Duodenal mucosa (tissue), 2 donors: ENCODE data around the gene TTLL11.

ENCODE experiments used
- H3K27ac ChIP-seq: one replicate; pipeline ENCODE4 v1.7.0; 2013; ENCODE audit warnings: low read depth, low read length
- H3K27me3 ChIP-seq, 2 donors: one replicate each; pipeline ENCODE4 v1.7.0; 2013; ENCODE audit warnings: low read length in 2 of 2, control low read depth in 1 of 2; ENCODE audit not compliant: insufficient read depth in 2 of 2, control insufficient read depth in 1 of 2
- H3K36me3 ChIP-seq, 2 donors: one replicate each; pipeline ENCODE4 v1.7.0; 2013; ENCODE audit warnings: low read length in 2 of 2, control low read depth in 1 of 2; ENCODE audit not compliant: insufficient read depth in 2 of 2, control insufficient read depth in 1 of 2
- H3K4me1 ChIP-seq, 2 donors: one replicate each; pipeline ENCODE4 v1.7.0; 2013; ENCODE audit warnings: low read length in 2 of 2, control low read depth in 1 of 2; ENCODE audit not compliant: insufficient read depth in 2 of 2, control insufficient read depth in 1 of 2
- H3K4me3 ChIP-seq, 2 donors: one replicate each; pipeline ENCODE4 v1.7.0; 2013; ENCODE audit warnings: low read length in 2 of 2, low read depth in 1 of 2
- H3K9ac ChIP-seq, 2 donors: one replicate each; pipeline ENCODE4 v1.7.0; 2013; ENCODE audit warnings: low read length in 2 of 2, low read depth in 1 of 2
- H3K9me3 ChIP-seq, 2 donors: one replicate each; pipeline ENCODE4 v1.7.0; 2013; ENCODE audit warnings: low read length in 2 of 2, control low read depth in 1 of 2; ENCODE audit not compliant: control insufficient read depth in 1 of 2

Gene TTLL11

DNA sequence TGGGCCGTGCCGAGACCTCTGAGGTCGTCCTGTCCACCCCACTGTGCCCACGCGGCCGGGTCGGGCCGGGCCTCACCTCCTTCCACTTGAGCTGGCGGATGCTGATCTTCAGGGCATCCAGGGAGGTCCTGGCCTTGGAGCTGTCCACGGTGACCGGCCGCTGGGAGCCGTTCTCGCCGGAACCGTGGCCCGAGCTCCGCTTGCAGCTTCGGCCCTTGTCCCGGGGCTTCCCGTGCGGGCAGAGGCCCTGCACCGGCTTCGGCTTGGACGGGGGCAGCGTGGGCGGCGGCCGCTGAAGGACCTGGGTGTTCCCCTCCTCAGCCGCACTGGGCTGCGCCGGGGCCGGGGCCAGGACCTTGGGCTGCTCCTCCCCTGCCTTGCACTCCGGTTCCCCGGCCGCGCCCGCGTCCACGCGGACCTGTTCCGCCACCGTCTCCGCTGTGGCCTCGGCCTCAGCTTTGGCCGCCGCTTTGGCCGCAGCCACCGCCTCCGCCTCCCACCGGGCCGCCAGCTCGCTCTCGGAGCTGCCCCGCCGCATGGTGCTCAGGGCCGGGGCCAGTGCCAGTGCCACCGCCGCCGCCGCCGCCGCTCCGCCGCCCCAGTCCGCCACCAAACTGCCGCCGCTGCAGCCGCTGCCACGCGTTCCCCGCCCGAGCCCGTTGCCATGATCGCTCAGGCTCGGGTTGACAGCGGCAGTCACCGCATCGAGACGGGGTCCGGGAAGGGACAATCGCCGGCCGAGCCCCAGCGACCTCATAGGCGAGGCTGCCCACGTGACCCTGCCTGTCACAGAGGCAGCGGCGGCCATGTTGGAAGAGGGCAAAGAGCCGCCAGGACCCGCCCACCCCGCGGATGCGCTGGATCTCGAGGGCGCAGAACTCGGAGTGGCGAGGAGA lies at the start of gene TTLL11:
Gene TTLL11 (minus strand): TSS at position 698 of the 896 bp plus-strand sequence. CDS start 160 bp downstream, at position 538.
- Histone ChIP-seq H3K9ac (peak within 1 kb of the TSS; percentile 66 to 78), H3K36me3 (no peaks in the 10 kb centered on the region), H3K4me3 (peak within 1 kb of the TSS; percentile 82 to 87), H3K4me1 (peaks cover 23 to 29% of the 10 kb centered on the region in 2 donors), H3K27me3 (no peaks in the 10 kb centered on the region), H3K9me3 (no peaks in the 10 kb centered on the region), H3K27ac (peak within 1 kb of the TSS; percentile 42)

DNA sequence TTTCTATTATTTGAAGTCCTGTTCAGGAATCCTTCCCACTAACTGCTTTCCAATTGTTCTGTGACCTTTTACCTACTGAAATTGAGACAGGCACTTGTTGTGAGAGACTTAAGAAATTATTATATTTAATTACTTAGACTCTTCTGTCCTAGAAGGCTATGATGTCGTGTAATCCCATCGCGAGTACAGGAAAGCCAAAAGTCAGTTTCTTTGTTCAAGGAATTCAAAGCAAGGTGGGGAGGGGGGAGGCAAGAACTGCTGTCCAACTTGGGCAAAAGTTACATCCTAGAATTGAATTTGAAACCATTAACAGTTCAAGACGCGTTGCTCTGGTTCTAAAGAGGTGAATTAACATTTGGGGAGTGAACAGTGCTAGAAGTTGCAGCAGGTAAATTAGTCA lies 48.6 kb upstream of the TTLL11 start:
- Histone ChIP-seq H3K9me3 (no peaks in the 10 kb centered on the region), H3K27ac (no peak overlapping the region), H3K36me3 (peaks cover 20 to 44% of the 10 kb centered on the region in 2 donors), H3K4me3 (no peak overlapping the region), H3K9ac (no peak overlapping the region), H3K4me1 (no peaks in the 10 kb centered on the region), H3K27me3 (no peaks in the 10 kb centered on the region)

DNA sequence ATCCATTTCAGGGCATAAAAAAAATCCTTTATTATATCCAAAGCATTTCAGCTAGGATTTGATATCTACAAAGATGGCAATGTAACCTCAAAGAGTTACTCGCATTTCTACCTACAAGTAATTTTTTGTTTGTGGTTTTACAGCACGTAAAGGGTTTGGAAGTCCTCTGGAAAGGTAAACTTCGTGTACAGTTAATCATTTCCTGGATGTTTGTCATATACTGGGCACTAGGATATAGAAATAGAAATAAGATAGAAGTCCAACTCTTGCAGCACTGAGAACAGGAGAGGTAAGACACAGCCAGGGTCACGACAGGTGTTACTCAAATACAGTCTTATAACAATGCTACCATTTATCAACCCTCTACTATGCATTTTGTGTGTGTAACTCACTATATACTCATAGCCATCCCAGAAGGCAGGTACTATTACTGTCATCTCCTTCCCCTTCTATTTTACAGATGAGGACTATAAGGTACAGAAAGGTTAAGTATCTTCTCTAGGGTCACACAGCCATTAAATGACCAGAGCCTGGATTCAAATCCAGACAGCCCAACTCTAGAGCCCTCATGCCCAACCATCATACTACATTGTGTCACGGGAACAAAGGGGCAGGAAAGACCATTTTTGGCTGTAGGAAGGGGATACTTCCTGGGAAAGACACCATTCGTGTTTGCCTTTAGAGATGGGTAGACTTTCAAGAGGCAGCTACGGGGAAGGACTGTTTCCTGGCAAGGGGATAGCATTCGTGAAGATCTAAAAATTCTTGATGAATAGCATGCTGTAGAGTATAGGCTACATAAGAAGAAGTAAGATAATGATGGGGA lies 47.5 kb upstream of the TTLL11 start:
- no peaks in the 10 kb centered on the region for H3K9me3 ChIP-seq
- H3K27me3 ChIP-seq, result no peaks in the 10 kb centered on the region
- H3K27ac ChIP-seq, result no peak overlapping the region
- H3K4me1 ChIP-seq, result no peaks in the 10 kb centered on the region
- H3K4me3 ChIP-seq, result no peak overlapping the region
- H3K36me3 ChIP-seq, result peaks cover 17 to 36% of the 10 kb centered on the region in 2 donors
- no peak overlapping the region for H3K9ac ChIP-seq

DNA sequence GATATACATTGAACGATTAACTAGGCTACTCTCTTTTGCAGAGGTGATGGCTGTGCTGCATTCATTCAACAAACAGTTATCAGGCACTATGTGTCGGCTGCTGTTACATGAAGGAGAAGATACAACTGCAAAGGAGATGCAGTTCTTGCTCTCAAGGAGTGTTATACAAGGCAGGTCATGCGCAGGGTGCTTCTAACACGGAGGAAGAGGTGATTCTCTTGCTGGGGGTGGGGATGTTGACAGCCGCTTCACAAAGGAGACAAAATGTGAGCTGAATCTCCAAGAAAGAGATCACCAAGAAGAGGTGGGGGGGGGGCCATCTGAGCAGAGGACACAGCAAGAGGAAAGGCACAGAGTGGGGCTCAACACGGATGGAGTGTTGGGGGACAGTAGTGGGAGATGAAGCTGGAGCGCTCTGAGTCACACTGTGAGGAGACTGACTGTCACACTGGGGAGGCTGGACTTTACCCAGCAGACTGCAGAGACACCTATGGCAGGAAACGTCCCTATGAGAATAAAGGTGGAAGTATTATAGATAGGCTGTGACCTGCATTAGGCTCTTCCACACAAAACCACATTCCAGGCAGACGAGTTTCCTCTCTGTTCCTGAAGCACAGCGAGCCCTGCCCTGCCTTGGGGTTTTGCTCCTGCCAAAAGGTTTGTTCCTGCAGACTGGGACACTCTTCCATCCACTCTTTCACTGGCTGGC lies 45.6 kb upstream of the TTLL11 start:
- H3K4me3 ChIP-seq, result no peak overlapping the region
- peaks cover 0 to 18% of the 10 kb centered on the region in 2 donors for H3K36me3 ChIP-seq
- H3K27ac ChIP-seq, result no peak overlapping the region
- H3K9me3 ChIP-seq, result no peaks in the 10 kb centered on the region
- H3K27me3 ChIP-seq, result no peaks in the 10 kb centered on the region
- H3K4me1 ChIP-seq, result no peaks in the 10 kb centered on the region
- H3K9ac ChIP-seq, result no peak overlapping the region

DNA sequence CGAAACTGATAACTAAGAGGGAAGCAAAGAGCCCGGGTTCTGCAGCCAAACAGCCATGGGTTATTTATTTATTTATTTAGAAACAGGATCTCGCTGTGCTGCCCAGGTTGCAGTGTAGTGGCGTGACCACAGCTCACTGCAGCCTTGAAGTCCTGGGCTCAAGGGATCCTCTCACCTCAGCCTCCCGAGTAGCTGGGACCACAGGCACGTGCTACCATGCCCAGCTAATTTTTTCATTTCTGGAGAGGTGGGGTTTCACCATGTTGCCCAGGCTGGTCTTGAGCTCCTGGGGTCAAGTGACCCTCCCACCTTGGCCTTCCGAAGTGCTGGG lies 42.4 kb upstream of the TTLL11 start:
- Histone ChIP-seq H3K27ac (no peak overlapping the region), H3K4me3 (no peak overlapping the region), H3K9ac (no peak overlapping the region), H3K4me1 (no peaks in the 10 kb centered on the region), H3K27me3 (peaks cover 0 to 5% of the 10 kb centered on the region in 2 donors), H3K9me3 (no peaks in the 10 kb centered on the region), H3K36me3 (no peaks in the 10 kb centered on the region)

DNA sequence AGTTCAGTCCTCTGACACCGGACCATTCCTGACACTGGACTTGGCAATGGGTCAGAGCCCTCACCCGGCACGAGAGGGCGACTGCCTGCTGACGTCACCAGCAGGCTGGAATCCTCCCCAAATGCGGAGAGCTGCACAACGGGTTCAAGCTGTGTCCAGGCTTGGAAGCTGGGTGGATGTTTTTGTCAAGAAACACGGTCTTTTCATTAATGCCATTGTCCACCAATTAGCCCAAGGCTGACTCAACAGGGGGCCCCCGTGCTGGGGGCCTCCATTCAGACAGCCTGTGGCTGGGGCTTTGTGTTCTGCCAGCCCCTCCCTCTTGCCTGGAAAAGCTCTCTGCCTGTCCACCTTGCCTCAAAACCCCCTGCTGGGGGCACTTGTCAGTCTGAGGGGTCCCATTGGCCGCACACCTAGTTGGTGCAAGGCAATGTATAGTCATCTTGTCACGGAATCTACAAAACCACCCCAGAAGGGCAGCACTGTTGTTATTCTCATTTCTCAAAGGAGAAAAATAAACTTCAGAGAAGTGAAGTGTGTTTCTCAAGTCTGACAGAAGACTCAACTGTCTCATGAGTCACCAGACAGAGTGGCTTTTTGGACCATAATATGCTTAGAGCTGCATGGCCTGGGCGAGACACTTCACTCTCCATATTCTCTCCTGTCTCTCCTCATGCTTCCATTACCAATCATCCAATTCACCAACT lies 41.9 kb upstream of the TTLL11 start:
- Histone ChIP-seq H3K36me3 (no peaks in the 10 kb centered on the region), H3K4me3 (no peak overlapping the region), H3K9ac (no peak overlapping the region), H3K27ac (no peak overlapping the region), H3K9me3 (no peaks in the 10 kb centered on the region), H3K27me3 (peaks cover 0 to 5% of the 10 kb centered on the region in 2 donors), H3K4me1 (no peaks in the 10 kb centered on the region)

DNA sequence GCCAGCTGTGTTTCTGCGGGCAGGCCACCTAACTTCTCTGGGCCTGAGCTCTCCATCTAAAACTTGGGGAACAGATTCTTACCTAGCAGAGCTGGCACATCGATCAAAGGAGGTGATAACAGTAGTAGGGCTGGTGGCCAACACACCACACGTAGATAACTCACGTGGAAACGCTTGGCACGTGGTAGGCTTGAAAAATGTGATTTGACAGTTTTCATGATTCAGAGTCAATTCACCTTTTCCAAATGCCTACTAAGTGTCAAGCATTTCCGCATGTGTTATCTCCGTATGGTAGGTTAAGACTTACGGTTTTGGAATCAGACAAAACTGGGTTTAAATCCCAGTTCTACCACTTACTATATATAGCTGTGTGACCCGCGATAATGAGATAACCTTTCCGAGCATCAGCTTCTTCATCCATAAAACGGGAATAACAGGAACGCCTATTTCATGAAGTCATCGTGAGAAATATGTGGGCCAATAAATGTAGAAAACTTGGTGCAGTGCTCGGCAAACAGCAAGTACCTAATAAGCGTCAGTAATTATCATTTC lies 41.0 kb upstream of the TTLL11 start:
- H3K9me3 ChIP-seq, result no peaks in the 10 kb centered on the region
- H3K4me1 ChIP-seq, result no peaks in the 10 kb centered on the region
- no peaks in the 10 kb centered on the region for H3K36me3 ChIP-seq
- H3K27ac ChIP-seq, result no peak overlapping the region
- H3K9ac ChIP-seq, result no peak overlapping the region
- no peak overlapping the region for H3K4me3 ChIP-seq
- peaks cover 0 to 5% of the 10 kb centered on the region in 2 donors for H3K27me3 ChIP-seq

DNA sequence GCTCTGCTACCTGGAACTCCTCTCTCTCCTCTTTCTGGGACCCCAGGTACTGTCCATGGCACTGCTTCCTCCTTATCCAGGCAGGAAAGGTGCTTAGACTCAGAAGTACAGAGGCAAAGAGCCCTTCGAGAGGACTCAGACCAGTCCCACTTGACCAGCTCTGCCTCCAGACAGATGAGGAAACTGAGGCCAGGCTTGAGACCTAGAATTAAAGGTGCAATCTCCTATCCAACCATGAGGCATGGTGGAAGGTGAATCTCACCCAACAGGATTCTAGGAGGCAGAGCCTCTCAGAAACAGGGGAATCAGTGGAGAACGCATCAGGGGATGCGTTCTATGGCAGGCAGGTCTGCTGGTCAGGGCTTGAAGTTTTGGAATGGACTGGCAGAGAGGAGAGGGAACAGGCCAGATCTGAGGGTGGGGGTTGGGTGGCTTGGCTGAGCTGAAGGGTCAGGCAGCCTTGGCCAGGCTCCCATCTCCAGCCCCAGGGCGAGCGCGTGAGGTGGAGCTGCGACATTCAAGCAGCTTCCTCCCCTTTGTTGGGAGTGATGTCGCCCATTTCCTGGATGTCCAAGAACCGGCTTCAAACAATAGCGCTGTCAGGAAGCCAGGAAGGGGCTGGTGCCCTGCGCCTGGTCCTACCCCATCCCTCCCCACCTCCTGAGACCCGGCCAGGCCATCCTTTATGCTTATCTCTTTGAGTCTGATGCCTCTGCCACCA lies 40.3 kb upstream of the TTLL11 start:
- Histone ChIP-seq H3K27me3 (peaks cover 0 to 5% of the 10 kb centered on the region in 2 donors), H3K36me3 (no peaks in the 10 kb centered on the region), H3K9me3 (no peaks in the 10 kb centered on the region), H3K4me1 (no peaks in the 10 kb centered on the region), H3K27ac (no peak overlapping the region), H3K9ac (no peak overlapping the region), H3K4me3 (no peak overlapping the region)

GRCh38 chr9:122132539-122132938 lies 39.4 kb upstream of the TTLL11 start:
- Histone ChIP-seq H3K9ac (no peak overlapping the region), H3K9me3 (no peaks in the 10 kb centered on the region), H3K27ac (no peak overlapping the region), H3K36me3 (no peaks in the 10 kb centered on the region), H3K4me1 (no peaks in the 10 kb centered on the region), H3K4me3 (no peak overlapping the region), H3K27me3 (peaks cover 1 to 5% of the 10 kb centered on the region in 2 donors)
